ENCODE results near the gene TYW1B. TPM values are rescaled to one million over a fixed set of nuclear protein-coding genes. Genes with fewer than 3 reads are reported as not detected.
"Not testable (repeated sequence)": the region's sequence is repeated elsewhere in the genome, so short reads cannot be mapped to it uniquely, and the experiment has no call there.

The TYW1B gene
- total RNA-seq, 1 experiment from 2014 or later, result 5.5 TPM

GRCh38 chr7:72648574-72648973, 179.4 kb downstream of the TYW1B start:
- H3T11ph ChIP-seq (ENCODE audit: low read length); H2BK15ac ChIP-seq (ENCODE audit: low read depth, low read length); H3K4me3 Mint-ChIP-seq; H3K23ac ChIP-seq (ENCODE audit: insufficient read length, low read depth, low read length); H3K27me3 Mint-ChIP-seq (ENCODE audit: low read depth); H4K8ac ChIP-seq (replicated peaks; ENCODE audit: insufficient read length, low read depth, low read length); H3K4ac ChIP-seq (ENCODE audit: low read depth, low read length); H4K20me1 ChIP-seq (ENCODE audit: control insufficient read depth, insufficient read depth, insufficient read length); H3K9me3 Mint-ChIP-seq; H2BK5ac ChIP-seq (ENCODE audit: insufficient read length, low read length); H3K9me3 ChIP-seq (ENCODE audit: control insufficient read depth, low read depth, low read length); H3K27me3 ChIP-seq (ENCODE audit: insufficient read depth, low read length); H2BK20ac ChIP-seq (ENCODE audit: low read depth, low read length, poor library complexity, severe bottlenecking); H3K4me1 Mint-ChIP-seq; H3K9ac ChIP-seq (ENCODE audit: extremely low read depth, insufficient read length, low read length); H3K27ac ChIP-seq (ENCODE audit: insufficient read length, low read depth, low read length); H2BK120ac ChIP-seq (ENCODE audit: low read depth, low read length, poor library complexity, severe bottlenecking); H3K56ac ChIP-seq (ENCODE audit: insufficient read length, low read depth, low read length); H3K4me2 ChIP-seq (ENCODE audit: insufficient read depth, insufficient read length, low read length); H2AK5ac ChIP-seq (ENCODE audit: insufficient read length, low read length); H3K27ac Mint-ChIP-seq; H4K91ac ChIP-seq (ENCODE audit: insufficient read length, low read depth, low read length); H3K23me2 ChIP-seq (ENCODE audit: insufficient read length, low read depth, low read length, poor library complexity, severe bottlenecking); H2BK12ac ChIP-seq (ENCODE audit: insufficient read length, low read depth, low read length); H3K18ac ChIP-seq (ENCODE audit: insufficient read length, low read depth, low read length); H3K4me1 ChIP-seq (ENCODE audit: insufficient read depth, low read length); H4K5ac ChIP-seq (ENCODE audit: insufficient read length, low read depth, low read length); H3K14ac ChIP-seq (ENCODE audit: insufficient read depth, low read length); H3K79me1 ChIP-seq (ENCODE audit: insufficient read depth, low read depth, low read length, poor library complexity, severe bottlenecking); H2AFZ ChIP-seq (ENCODE audit: low read length); H3K36me3 Mint-ChIP-seq (ENCODE audit: insufficient read depth in 1 of 3, low read depth in 3 of 3); DNase-seq; H3K79me2 ChIP-seq (ENCODE audit: insufficient read depth, low read length): not testable (repeated sequence)
- no CpG with 5 or more reads among the region's 4 CpGs for WGBS (ENCODE audit: extremely low coverage, insufficient read length, low lambda C conversion rate)

GRCh38 chr7:72643708-72644107, 184.3 kb downstream of the TYW1B start:
- not testable (repeated sequence) for H3K56ac ChIP-seq (ENCODE audit: insufficient read length, low read depth, low read length); H3K27me3 Mint-ChIP-seq (ENCODE audit: low read depth); H3K23ac ChIP-seq (ENCODE audit: insufficient read length, low read depth, low read length); H3K9me3 ChIP-seq (ENCODE audit: control insufficient read depth, low read depth, low read length); H4K91ac ChIP-seq (ENCODE audit: insufficient read length, low read depth, low read length); H3K18ac ChIP-seq (ENCODE audit: insufficient read length, low read depth, low read length); H3K23me2 ChIP-seq (ENCODE audit: insufficient read length, low read depth, low read length, poor library complexity, severe bottlenecking); H4K20me1 ChIP-seq (ENCODE audit: control insufficient read depth, insufficient read depth, insufficient read length); H3K9me3 Mint-ChIP-seq; H3K4me2 ChIP-seq (ENCODE audit: insufficient read depth, insufficient read length, low read length); H2BK120ac ChIP-seq (ENCODE audit: low read depth, low read length, poor library complexity, severe bottlenecking); H3K27me3 ChIP-seq (ENCODE audit: insufficient read depth, low read length); H3K36me3 Mint-ChIP-seq (ENCODE audit: insufficient read depth in 1 of 3, low read depth in 3 of 3); H2AK5ac ChIP-seq (ENCODE audit: insufficient read length, low read length); H3K27ac ChIP-seq (ENCODE audit: insufficient read length, low read depth, low read length); H4K8ac ChIP-seq (replicated peaks; ENCODE audit: insufficient read length, low read depth, low read length); H3K4ac ChIP-seq (ENCODE audit: low read depth, low read length); H3K14ac ChIP-seq (ENCODE audit: insufficient read depth, low read length); H2BK20ac ChIP-seq (ENCODE audit: low read depth, low read length, poor library complexity, severe bottlenecking); H2BK5ac ChIP-seq (ENCODE audit: insufficient read length, low read length); H3K4me1 ChIP-seq (ENCODE audit: insufficient read depth, low read length); H3K27ac Mint-ChIP-seq; DNase-seq; H2BK15ac ChIP-seq (ENCODE audit: low read depth, low read length); H2AFZ ChIP-seq (ENCODE audit: low read length); H2BK12ac ChIP-seq (ENCODE audit: insufficient read length, low read depth, low read length); H3T11ph ChIP-seq (ENCODE audit: low read length); H3K79me1 ChIP-seq (ENCODE audit: insufficient read depth, low read depth, low read length, poor library complexity, severe bottlenecking); H3K4me3 Mint-ChIP-seq; H3K9ac ChIP-seq (ENCODE audit: extremely low read depth, insufficient read length, low read length); H3K79me2 ChIP-seq (ENCODE audit: insufficient read depth, low read length); H4K5ac ChIP-seq (ENCODE audit: insufficient read length, low read depth, low read length)
- H3K4me1 Mint-ChIP-seq, result peaks cover 13 to 14% of the 10 kb centered on the region in 2 experiments
- WGBS (ENCODE audit: extremely low coverage, insufficient read length, low lambda C conversion rate), result no CpG with 5 or more reads among the region's 1 CpG

Data from H9 (cell line).